IMR-90 (cell line): ENCODE data around the gene SHISA6. TPM values are rescaled to one million over a fixed set of nuclear protein-coding genes. Genes with fewer than 3 reads are reported as not detected.

ENCODE experiments used
- ATAC-seq: fragments of 200-7000 bp; cut with Tn5 transposase; 2 replicates; pipeline ENCODE4 v1.9.1; 2020; ENCODE audit warnings: low read depth, mild to moderate bottlenecking, moderate library complexity
- BruUV-seq: library from RNA; stranded (reverse); fragments of 400-500 nt; replicated peaks from 2 replicates; lab custom pipeline; 2021; lab: Mats Ljungman, UMichigan
- CTCF ChIA-PET: fragments of 300-600 bp; formaldehyde crosslinking; extraction: SDS; loops from one replicate; lab custom pipeline; 2021; ENCODE audit warnings: antibody characterized with exemption; lab: Yijun Ruan, JAX
- POLR2A ChIA-PET: fragments of 300-600 bp; sonication (Branson Sonifier 250); formaldehyde crosslinking; loops from one replicate; lab custom pipeline; 2022; ENCODE audit warnings: antibody characterized with exemption; ENCODE audit not compliant: unreplicated experiment; lab: Charles Lee
- DNase-seq: peaks from one replicate; pipeline ENCODE4 v3.0.0; 2013
- H2AFZ ChIP-seq: replicated peaks from 2 replicates; pipeline ENCODE3; 2013; ENCODE audit warnings: low read length, mild to moderate bottlenecking; ENCODE audit not compliant: poor library complexity
- H2AK5ac ChIP-seq: 2 replicates; pipeline ENCODE4 v1.6.1; 2013; ENCODE audit warnings: low read depth, low read length, inconsistent platforms
- H2AK9ac ChIP-seq: replicated peaks from 2 replicates; pipeline ENCODE3; 2013; ENCODE audit warnings: mild to moderate bottlenecking, low read depth, low read length, moderate library complexity; ENCODE audit not compliant: poor library complexity
- H2BK120ac ChIP-seq: 2 replicates; pipeline ENCODE4 v1.6.1; 2013; ENCODE audit warnings: low read depth, low read length, inconsistent platforms
- H2BK15ac ChIP-seq: 3 replicates; pipeline ENCODE4 v1.6.1; 2013; ENCODE audit warnings: low read depth, low read length, inconsistent platforms
- H2BK20ac ChIP-seq: 2 replicates; pipeline ENCODE4 v1.6.1; 2013; ENCODE audit warnings: low read depth, mild to moderate bottlenecking, inconsistent platforms, low read length, moderate library complexity
- H2BK5ac ChIP-seq: 2 replicates; pipeline ENCODE4 v1.6.1; 2013; ENCODE audit warnings: mild to moderate bottlenecking, low read depth, low read length, inconsistent platforms; ENCODE audit not compliant: poor library complexity, severe bottlenecking
- H3K14ac ChIP-seq: replicated peaks from 2 replicates; pipeline ENCODE4 v1.6.1; 2013; ENCODE audit warnings: low read depth, low read length, inconsistent platforms
- H3K18ac ChIP-seq: 2 replicates; pipeline ENCODE4 v1.6.1; 2013; ENCODE audit warnings: low read depth, low read length, control low read depth
- H3K23ac ChIP-seq: 2 replicates; pipeline ENCODE4 v1.6.1; 2013; ENCODE audit warnings: low read depth, low read length, inconsistent platforms
- H3K27ac ChIP-seq: 2 replicates; pipeline ENCODE4 v1.5.1; 2013; ENCODE audit warnings: mild to moderate bottlenecking, control low read depth, low read length; ENCODE audit not compliant: insufficient read depth
- H3K27me3 ChIP-seq: 2 replicates; pipeline ENCODE4 v1.6.1; 2013; ENCODE audit warnings: low read length; ENCODE audit not compliant: control insufficient read depth, insufficient read depth
- H3K36me3 ChIP-seq: 2 replicates; pipeline ENCODE4 v1.6.1; 2013; ENCODE audit warnings: low read length, mixed read lengths; ENCODE audit not compliant: control insufficient read depth, insufficient read depth
- H3K4ac ChIP-seq: 2 replicates; pipeline ENCODE4 v1.6.1; 2013; ENCODE audit warnings: low read depth, low read length, inconsistent platforms
- H3K4me1 ChIP-seq: 2 replicates; pipeline ENCODE4 v1.6.1; 2013; ENCODE audit warnings: low read length, mixed read lengths; ENCODE audit not compliant: control insufficient read depth, insufficient read depth
- H3K4me2 ChIP-seq: 2 replicates; pipeline ENCODE4 v1.6.1; 2013; ENCODE audit warnings: low read depth, mild to moderate bottlenecking, control low read depth, low read length, moderate library complexity
- H3K4me3 ChIP-seq: 2 replicates; pipeline ENCODE4 v1.5.1; 2013; ENCODE audit warnings: low read depth, mild to moderate bottlenecking, control low read depth, low read length, moderate library complexity; ENCODE audit not compliant: insufficient read depth
- H3K56ac ChIP-seq: 2 replicates; pipeline ENCODE4 v1.6.1; 2013; ENCODE audit warnings: low read length, inconsistent platforms; ENCODE audit not compliant: insufficient read depth; ENCODE audit errors: extremely low read depth
- H3K79me1 ChIP-seq, 2 experiments: 2 replicates each; pipeline ENCODE4 v1.6.1; 2013; ENCODE audit warnings: low read length in 2 of 2, inconsistent platforms in 1 of 2, low read depth in 1 of 2
- H3K9ac ChIP-seq: 2 replicates; pipeline ENCODE4 v1.6.1; 2013; ENCODE audit warnings: low read depth, low read length, control low read depth
- H3K9me1 ChIP-seq: 2 replicates; pipeline ENCODE4 v1.6.1; 2013; ENCODE audit warnings: low read length, inconsistent platforms; ENCODE audit not compliant: insufficient read depth
- H3K9me3 ChIP-seq: 2 replicates; pipeline ENCODE4 v1.6.1; 2013; ENCODE audit warnings: low read length; ENCODE audit not compliant: control insufficient read depth, insufficient read depth
- H4K20me1 ChIP-seq: 2 replicates; pipeline ENCODE4 v1.6.1; 2013; ENCODE audit warnings: low read length, inconsistent platforms; ENCODE audit not compliant: insufficient read depth
- H4K5ac ChIP-seq: 2 replicates; pipeline ENCODE4 v1.6.1; 2013; ENCODE audit warnings: mild to moderate bottlenecking, low read depth, low read length, control low read depth
- H4K8ac ChIP-seq, 2 experiments: 2 replicates each; pipeline ENCODE4 v1.6.1; 2013; ENCODE audit warnings: low read depth in 2 of 2, low read length in 2 of 2, control low read depth in 1 of 2, inconsistent platforms in 1 of 2
- H4K91ac ChIP-seq: 2 replicates; pipeline ENCODE4 v1.6.1; 2013; ENCODE audit warnings: low read depth, low read length, inconsistent platforms; ENCODE audit not compliant: insufficient read depth
- BHLHE40 ChIP-seq: fragments of 150-350 bp; IDR thresholded peaks from 2 replicates; pipeline ENCODE4 v1.6.1; 2016; ENCODE audit warnings: mild to moderate bottlenecking, low read depth, low read length
- CEBPB ChIP-seq: IDR thresholded peaks from 2 replicates; pipeline ENCODE4 v1.6.1; 2012; ENCODE audit warnings: low read depth, low read length, improper control_type of control experiment
- CTCF ChIP-seq: conservative IDR thresholded peaks from 2 replicates; pipeline ENCODE4 v1.5.1; 2012; ENCODE audit warnings: mild to moderate bottlenecking, low read depth, low read length, improper control_type of control experiment
- ELK1 ChIP-seq: fragments of 150-350 bp; IDR thresholded peaks from 2 replicates; pipeline ENCODE4 v1.6.1; 2016; ENCODE audit warnings: low read depth, mild to moderate bottlenecking, low read length, moderate library complexity, borderline replicate concordance
- MAFK ChIP-seq: IDR thresholded peaks from 2 replicates; pipeline ENCODE4 v1.6.1; 2012; ENCODE audit warnings: low read depth, low read length, improper control_type of control experiment
- MAZ ChIP-seq: IDR thresholded peaks from 2 replicates; pipeline ENCODE4 v1.6.1; 2012; ENCODE audit warnings: low read depth, mild to moderate bottlenecking, low read length, improper control_type of control experiment, moderate library complexity, borderline replicate concordance
- MXI1 ChIP-seq: IDR thresholded peaks from 2 replicates; pipeline ENCODE4 v1.6.1; 2012; ENCODE audit warnings: low read depth, mild to moderate bottlenecking, low read length, moderate library complexity, borderline replicate concordance
- NFE2L2 ChIP-seq: fragments of 150-350 bp; IDR thresholded peaks from 2 replicates; pipeline ENCODE4 v1.6.1; 2016; ENCODE audit warnings: low read depth, mild to moderate bottlenecking, low read length
- POLR2A ChIP-seq: IDR thresholded peaks from 2 replicates; pipeline ENCODE4 v1.6.1; 2012; ENCODE audit warnings: mild to moderate bottlenecking, low read depth, low read length
- RAD21 ChIP-seq: IDR thresholded peaks from 2 replicates; pipeline ENCODE4 v1.6.1; 2012; ENCODE audit warnings: low read length, improper control_type of control experiment
- SMC3 ChIP-seq: fragments of 150-350 bp; IDR thresholded peaks from 2 replicates; pipeline ENCODE4 v1.6.1; 2016; ENCODE audit warnings: low read depth, mild to moderate bottlenecking, antibody characterized with exemption, low read length, moderate library complexity
- USF2 ChIP-seq: fragments of 150-350 bp; IDR thresholded peaks from 2 replicates; pipeline ENCODE4 v1.6.1; 2017; ENCODE audit warnings: mild to moderate bottlenecking, antibody characterized with exemption, low read length, low read depth
- WGBS, 2 experiments: methylation state at CpG; one replicate each; pipeline versions ENCODE4 v1.1.5 to v1.1.7; 2013; ENCODE audit warnings: missing lambda C conversion rate in 2 of 2; ENCODE audit not compliant: insufficient read length in 1 of 2; ENCODE audit errors: extremely low coverage in 2 of 2; 5-methylcytosine and 5-hydroxymethylcytosine counted together
- dilution Hi-C: fragments of 300-500 bp; cut with HindIII; formaldehyde crosslinking; loops from one replicate; pipeline ENCODE4 v1.14.3; 2018; ENCODE audit warnings: low sequenced_read_pairs; ENCODE audit not compliant: unreplicated experiment
- in situ Hi-C: fragments of 300-500 bp; cut with MboI; formaldehyde crosslinking; loops from 3 replicates; pipeline ENCODE4 v1.14.3; 2019; ENCODE audit warnings: low sequenced_read_pairs, inconsistent platforms, mixed read lengths
- intact Hi-C: fragments of 100-400 bp; cut with micrococcal nuclease; formaldehyde crosslinking; loops from 2 replicates; pipeline ENCODE4 v1.10.0; 2022
- polyA plus RNA-seq, 3 experiments: library from polyadenylated mRNA; depleted of rRNA; stranded (reverse); fragments of >200 nt; gene quantifications; 2 replicates each; pipeline ENCODE4 v1.2.3, GENCODE V29; 2012; ENCODE audit warnings: low replicate concordance in 1 of 3
- total RNA-seq: library from RNA; depleted of rRNA; stranded (reverse); fragments of >200 nt; gene quantifications from 2 replicates; pipeline ENCODE4 v1.2.3, GENCODE V29; 2012

The SHISA6 gene
- total and polyA plus RNA-seq, 2 of the 4 experiments (the other 2 are of a cell fraction) = not detected

- H3K4me1 ChIP-seq = no peaks in the 10 kb centered on the region
- H3K4me3 ChIP-seq = no peak overlapping the region
- intact Hi-C loops (no loop called here), in situ Hi-C loops (no loop called here), dilution Hi-C loops (no loop called here)
- H3K27me3 ChIP-seq = no peaks in the 10 kb centered on the region
- ChIA-PET CTCF (no interaction called here), POLR2A (no interaction called here)
- H3K56ac ChIP-seq = no peak overlapping the region
- H3K4me2 ChIP-seq = no peak overlapping the region
- no TSS peak for BruUV-seq
- no peak overlapping the region for H2AFZ ChIP-seq
- H2BK5ac ChIP-seq = no peak overlapping the region
- no CpG with 5 or more reads among the region's 2 CpGs for WGBS, 2 experiments
- TF ChIP-seq POLR2A (no peak), MXI1 (no peak), NFE2L2 (no peak), USF2 (no peak), MAZ (no peak), MAFK (no peak), BHLHE40 (no peak), RAD21 (no peak), CEBPB (no peak), CTCF (no peak), ELK1 (no peak), SMC3 (no peak)
- peaks cover 33% of the 10 kb centered on the region for H3K9me3 ChIP-seq
- H3K27ac ChIP-seq = no peak overlapping the region
- H3K9ac ChIP-seq = no peak overlapping the region
- H3K9me1 ChIP-seq = no peaks in the 10 kb centered on the region
- no peak overlapping the region for H2AK9ac ChIP-seq
- H2AK5ac ChIP-seq = no peak overlapping the region
- no peak overlapping the region for H2BK120ac ChIP-seq
- no peak overlapping the region for H2BK20ac ChIP-seq
- H4K91ac ChIP-seq = no peak overlapping the region
- no peak for ATAC-seq
- H3K14ac ChIP-seq = no peak overlapping the region
- no peak overlapping the region for H2BK15ac ChIP-seq
- no peak overlapping the region for H4K8ac ChIP-seq
- DNase-seq = no peak
- H3K18ac ChIP-seq = no peak overlapping the region
- no peak overlapping the region for H3K23ac ChIP-seq
- H3K36me3 ChIP-seq = no peaks in the 10 kb centered on the region
- H4K20me1 ChIP-seq = no peaks in the 10 kb centered on the region
- no peaks in the 10 kb centered on the region for H3K79me1 ChIP-seq
- H4K5ac ChIP-seq = no peak overlapping the region
- no peak overlapping the region for H3K4ac ChIP-seq
Measured at GRCh38 chr17:11550431-11550830, 309.4 kb downstream of the SHISA6 start.
